Mesothelial cell of epicardium (in vitro differentiated cells): ENCODE results near the gene ZNF48. TPM values are rescaled to one million over a fixed set of nuclear protein-coding genes. Genes with fewer than 3 reads are reported as not detected.

Experiments
- DNase-seq, 2 experiments: peaks; one replicate each; pipeline ENCODE4 v3.0.0; 2021; ENCODE audit warnings: low spot score in 2 of 2; ENCODE audit not compliant: unreplicated experiment in 2 of 2
- H3K27ac Mint-ChIP-seq: 2 replicates; pipeline ENCODE4 v1.8.0; 2021; ENCODE audit warnings: mixed read lengths
- H3K27me3 Mint-ChIP-seq: 2 replicates; pipeline ENCODE4 v1.8.0; 2021; ENCODE audit warnings: low read depth, mixed read lengths
- H3K36me3 Mint-ChIP-seq: 2 replicates; pipeline ENCODE4 v1.8.0; 2021; ENCODE audit warnings: mixed read lengths
- H3K4me1 Mint-ChIP-seq: 2 replicates; pipeline ENCODE4 v1.8.0; 2021; ENCODE audit warnings: mixed read lengths
- H3K4me3 Mint-ChIP-seq: 2 replicates; pipeline ENCODE4 v1.8.0; 2021; ENCODE audit warnings: mild to moderate bottlenecking, moderate library complexity, mixed read lengths
- H3K9me3 Mint-ChIP-seq: 2 replicates; pipeline ENCODE4 v1.8.0; 2021; ENCODE audit warnings: mixed read lengths
- CTCF ChIP-seq: fragments of 200-600 bp; sonication (generic); IDR thresholded peaks from one replicate; pipeline ENCODE4 v1.5.0; 2021; ENCODE audit warnings: antibody characterized with exemption; ENCODE audit not compliant: unreplicated experiment
- total RNA-seq: library from RNA; stranded (reverse); gene quantifications from 3 replicates; pipeline ENCODE4 v1.2.1, GENCODE V29; 2021

The ZNF48 gene
- total RNA-seq, 1 donor from 2014 or later = 24.2 TPM

GRCh38 chr16:30369091-30369937, 25.9 kb upstream of the ZNF48 start:
- Mint-ChIP-seq H3K4me1 (peaks cover 49% of the 10 kb centered on the region), H3K4me3 (peak overlapping the region; percentile 88), H3K9me3 (no peaks in the 10 kb centered on the region), H3K27ac (peak overlapping the region; percentile 44), H3K36me3 (peaks cover 9% of the 10 kb centered on the region), H3K27me3 (peaks cover 3% of the 10 kb centered on the region)
- no peak for TF ChIP-seq CTCF
- no peak for DNase-seq

- Mint-ChIP-seq H3K27ac (no peak overlapping the region), H3K4me3 (peak overlapping the region; percentile 69), H3K9me3 (no peaks in the 10 kb centered on the region), H3K36me3 (peaks cover 9% of the 10 kb centered on the region), H3K4me1 (peaks cover 49% of the 10 kb centered on the region), H3K27me3 (peaks cover 3% of the 10 kb centered on the region)
- DNase-seq = no peak
- no peak for TF ChIP-seq CTCF
Measured at GRCh38 chr16:30369938-30370455, 25.2 kb upstream of the ZNF48 start.

GRCh38 chr16:30370456-30371247, 24.6 kb upstream of the ZNF48 start, which contains the start of gene TBC1D10B:
TSS of gene TBC1D10B (minus strand) at chr16:30370494. CDS start at chr16:30370183, 311 bp downstream.
- H3K4me3 Mint-ChIP-seq = peak within 1 kb of the TSS; percentile 88
- peak within 1 kb of the TSS; percentile 99 for H3K27ac Mint-ChIP-seq
- DNase-seq = peak; percentile 94 to 99
- peaks cover 53% of the 10 kb centered on the region for H3K4me1 Mint-ChIP-seq
- H3K27me3 Mint-ChIP-seq = peaks cover 3% of the 10 kb centered on the region
- no peak for TF ChIP-seq CTCF
- H3K36me3 Mint-ChIP-seq = peaks cover 4% of the 10 kb centered on the region
- no peaks in the 10 kb centered on the region for H3K9me3 Mint-ChIP-seq

- no peak for TF ChIP-seq CTCF
- Mint-ChIP-seq H3K4me3 (peak overlapping the region; percentile 69), H3K4me1 (peaks cover 55% of the 10 kb centered on the region), H3K27me3 (peaks cover 3% of the 10 kb centered on the region), H3K36me3 (peaks cover 2% of the 10 kb centered on the region), H3K9me3 (no peaks in the 10 kb centered on the region), H3K27ac (peak overlapping the region; percentile 99)
- no peak for DNase-seq
Measured at GRCh38 chr16:30371248-30371816, 23.9 kb upstream of the ZNF48 start.

- peaks cover 49% of the 10 kb centered on the region for H3K4me1 Mint-ChIP-seq
- no peaks in the 10 kb centered on the region for H3K36me3 Mint-ChIP-seq
- peaks cover 3% of the 10 kb centered on the region for H3K27me3 Mint-ChIP-seq
- TF ChIP-seq CTCF = no peak
- H3K27ac Mint-ChIP-seq = peak overlapping the region; percentile 99
- H3K4me3 Mint-ChIP-seq = peak overlapping the region; percentile 69
- H3K9me3 Mint-ChIP-seq = no peaks in the 10 kb centered on the region
- DNase-seq = no peak
Measured at GRCh38 chr16:30372038-30372712, 23.0 kb upstream of the ZNF48 start.
